ENCODE data around the gene LEUTX.

The LEUTX gene

GRCh38 chr19:39827216-39827615 lies 48.6 kb downstream of the LEUTX start:
- no peak overlapping the region for H3K4me3 ChIP-seq (replicated peaks; ENCODE audit: low read depth, low read length)
- DNase-seq (ENCODE audit: extremely low read depth, low read depth): no peak
- no peak for TF ChIP-seq CTCF (IDR thresholded peaks at IDR 0.05; ENCODE audit: low read depth, low read length, missing control alignments)

GRCh38 chr19:39828015-39828653 lies 49.5 kb downstream of the LEUTX start:
- H3K4me3 ChIP-seq (replicated peaks; ENCODE audit: low read depth, low read length): no peak overlapping the region
- no peak for TF ChIP-seq CTCF (IDR thresholded peaks at IDR 0.05; ENCODE audit: low read depth, low read length, missing control alignments)
- no peak for DNase-seq (ENCODE audit: extremely low read depth, low read depth)

GRCh38 chr19:39828654-39829032 lies 50.0 kb downstream of the LEUTX start:
- DNase-seq (ENCODE audit: extremely low read depth, low read depth): no peak
- no peak overlapping the region for H3K4me3 ChIP-seq (replicated peaks; ENCODE audit: low read depth, low read length)
- TF ChIP-seq CTCF (IDR thresholded peaks at IDR 0.05; ENCODE audit: low read depth, low read length, missing control alignments): no peak

- DNase-seq (ENCODE audit: extremely low read depth, low read depth): no peak
Measured at GRCh38 chr19:39829702-39830275, 51.1 kb downstream of the LEUTX start.

GRCh38 chr19:39830406-39830805 lies 51.8 kb downstream of the LEUTX start:
- TF ChIP-seq CTCF (IDR thresholded peaks at IDR 0.05; ENCODE audit: low read depth, low read length, missing control alignments): no peak
- DNase-seq (ENCODE audit: extremely low read depth, low read depth): no peak
- H3K4me3 ChIP-seq (replicated peaks; ENCODE audit: low read depth, low read length): no peak overlapping the region

More at GRCh38 chr19:39829702-39830275, 51.1 kb downstream of the LEUTX start:
- TF ChIP-seq CTCF (IDR thresholded peaks at IDR 0.05; ENCODE audit: low read depth, low read length, missing control alignments): no peak
- H3K4me3 ChIP-seq (replicated peaks; ENCODE audit: low read depth, low read length): no peak overlapping the region

- no peak for DNase-seq (ENCODE audit: extremely low read depth, low read depth)
- no peak for TF ChIP-seq CTCF (IDR thresholded peaks at IDR 0.05; ENCODE audit: low read depth, low read length, missing control alignments)
- H3K4me3 ChIP-seq (replicated peaks; ENCODE audit: low read depth, low read length): no peak overlapping the region
Measured at GRCh38 chr19:39830847-39831246, 52.2 kb downstream of the LEUTX start.

GRCh38 chr19:39831679-39832078 lies 53.0 kb downstream of the LEUTX start:
- TF ChIP-seq CTCF (IDR thresholded peaks at IDR 0.05; ENCODE audit: low read depth, low read length, missing control alignments): no peak

More at GRCh38 chr19:39831679-39832078, 53.0 kb downstream of the LEUTX start:
- no peak for DNase-seq (ENCODE audit: extremely low read depth, low read depth)
- no peak overlapping the region for H3K4me3 ChIP-seq (replicated peaks; ENCODE audit: low read depth, low read length)

Data from HFF-Myc (cell line).